Left lung (tissue), 10 donors: ENCODE results near the gene PODN. TPM values are rescaled to one million over a fixed set of nuclear protein-coding genes. Genes with fewer than 3 reads are reported as not detected.

Experiments
- ATAC-seq: fragments of 200-7000 bp; cut with Tn5 transposase; one replicate; pipeline ENCODE4 v1.9.1; 2020; ENCODE audit warnings: moderate library complexity
- DNase-seq, 4 donors: peaks; one replicate each; pipeline ENCODE4 v3.0.0-alpha.2; 2013 to 2020
- H3K27ac ChIP-seq, 2 donors: fragments of 200-600 bp; sonication (generic) in 1 of 2; one replicate each; pipeline versions ENCODE4 v1.5.0 to v1.8.0; 2020 to 2021
- H3K27me3 ChIP-seq, 2 donors: fragments of 200-600 bp; sonication (generic) in 1 of 2; one replicate each; pipeline versions ENCODE4 v1.5.0 to v1.8.0; 2020 to 2021
- H3K36me3 ChIP-seq, 2 donors: fragments of 200-600 bp; sonication (generic) in 1 of 2; one replicate each; pipeline versions ENCODE4 v1.5.0 to v1.8.0; 2020 to 2021
- H3K4me1 ChIP-seq, 2 donors: fragments of 200-600 bp; one replicate each; pipeline ENCODE4 v1.8.0; 2021
- H3K4me3 ChIP-seq, 2 donors: fragments of 200-600 bp; sonication (generic) in 1 of 2; one replicate each; pipeline versions ENCODE4 v1.5.0 to v1.8.0; 2020 to 2021; ENCODE audit warnings: mild to moderate bottlenecking in 1 of 2
- H3K9me3 ChIP-seq, 2 donors: fragments of 200-600 bp; sonication (generic) in 1 of 2; one replicate each; pipeline versions ENCODE4 v1.5.0 to v1.8.0; 2020 to 2021
- intact Hi-C, 2 donors: fragments of 100-400 bp; cut with DNase I; formaldehyde crosslinking; loops; one replicate each; pipeline versions ENCODE4 v1.11.2 to v1.14.2; 2022
- polyA plus RNA-seq, 6 donors: library from polyadenylated mRNA; unstranded; fragments of 120-200 nt; gene quantifications; one replicate each; pipeline ENCODE4 v1.2.1, GENCODE V29; 2013; ENCODE audit not compliant: insufficient read length in 6 of 6
- total RNA-seq, 2 donors: library from RNA; stranded (reverse); fragmentation: NEBNext Ultra II Directional; extraction: Animal tissue kit (Norgen Biotek cat#: 25700); gene quantifications; one replicate each; pipeline ENCODE4 v1.2.1, GENCODE V29; 2021
- TF ChIP-seq, protein P1 (sequence below), 2 donors: fragments of 200-600 bp; sonication (generic) in 1 of 2; IDR thresholded peaks; one replicate each; pipeline versions ENCODE4 v1.5.0 to v1.8.0; 2021; ENCODE audit warnings: antibody characterized with exemption in 2 of 2
- donor health status: DM: no; HTN: yes; CAD: no.
- donor health status: DM: no; HTN: no; CAD: no.

The PODN gene
- total and polyA plus RNA-seq, 8 donors, result 10.5 to 48.8 (median 12.1) TPM

DNA sequence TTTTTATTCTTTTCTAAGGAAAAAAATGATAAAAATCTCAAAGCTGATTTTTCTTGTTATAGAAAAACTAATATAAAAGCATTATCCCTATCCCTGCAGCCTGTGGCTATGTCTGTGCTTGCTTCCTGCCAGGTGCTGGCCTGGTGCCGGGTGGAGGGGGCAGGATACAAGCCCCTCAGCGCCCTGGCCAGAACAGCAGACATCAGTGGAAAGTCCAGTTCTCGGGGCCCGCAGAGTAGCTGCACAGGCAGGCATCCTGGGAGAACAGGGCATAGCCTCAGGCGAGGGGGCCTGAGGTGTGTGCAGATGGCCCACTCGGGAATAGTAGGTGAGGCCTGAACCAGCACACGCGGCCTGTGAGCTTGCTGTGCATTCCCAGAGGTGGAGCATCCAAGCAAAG lies 23.4 kb downstream of the PODN start:
- ATAC-seq, result no peak

DNA sequence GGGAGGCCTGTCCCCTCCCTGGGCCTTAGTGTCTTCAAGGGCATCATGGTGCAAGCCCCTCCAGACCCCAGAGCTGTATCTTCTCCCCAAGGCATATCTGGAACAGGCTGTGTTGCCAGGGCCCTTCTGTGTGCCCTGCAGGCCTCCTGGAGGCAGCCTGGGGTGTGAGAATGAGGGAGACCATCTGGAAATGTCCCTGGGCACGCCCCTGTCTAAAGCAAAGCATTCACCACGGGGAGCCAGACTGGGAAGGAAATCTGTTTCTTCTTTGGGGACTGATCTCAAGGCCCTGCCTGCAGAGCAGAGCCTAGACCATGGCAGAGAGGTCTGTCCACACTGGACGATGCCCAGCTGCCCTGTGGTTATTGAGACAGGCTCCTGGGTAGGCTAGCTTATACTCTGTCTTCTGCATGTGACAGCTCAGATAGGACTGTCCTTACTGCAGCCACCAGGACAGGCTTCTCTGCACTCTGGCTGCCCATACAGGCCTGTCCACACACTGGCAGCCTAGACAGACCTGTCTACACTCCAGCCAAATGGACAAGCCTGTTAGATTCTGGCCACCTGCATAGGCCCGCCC lies 24.6 kb downstream of the PODN start:
- Histone ChIP-seq H3K36me3 (no peaks in the 10 kb centered on the region), H3K27ac (no peak overlapping the region), H3K4me3 (no peak overlapping the region), H3K4me1 (peaks cover 0 to 6% of the 10 kb centered on the region in 2 donors), H3K9me3 (no peaks in the 10 kb centered on the region), H3K27me3 (no peaks in the 10 kb centered on the region)
- intact Hi-C loops, result no loop called here
- DNase-seq, result peak in 1 of 4 donors; percentile 48
- no peak for ATAC-seq
- TF ChIP-seq, protein P1, sequence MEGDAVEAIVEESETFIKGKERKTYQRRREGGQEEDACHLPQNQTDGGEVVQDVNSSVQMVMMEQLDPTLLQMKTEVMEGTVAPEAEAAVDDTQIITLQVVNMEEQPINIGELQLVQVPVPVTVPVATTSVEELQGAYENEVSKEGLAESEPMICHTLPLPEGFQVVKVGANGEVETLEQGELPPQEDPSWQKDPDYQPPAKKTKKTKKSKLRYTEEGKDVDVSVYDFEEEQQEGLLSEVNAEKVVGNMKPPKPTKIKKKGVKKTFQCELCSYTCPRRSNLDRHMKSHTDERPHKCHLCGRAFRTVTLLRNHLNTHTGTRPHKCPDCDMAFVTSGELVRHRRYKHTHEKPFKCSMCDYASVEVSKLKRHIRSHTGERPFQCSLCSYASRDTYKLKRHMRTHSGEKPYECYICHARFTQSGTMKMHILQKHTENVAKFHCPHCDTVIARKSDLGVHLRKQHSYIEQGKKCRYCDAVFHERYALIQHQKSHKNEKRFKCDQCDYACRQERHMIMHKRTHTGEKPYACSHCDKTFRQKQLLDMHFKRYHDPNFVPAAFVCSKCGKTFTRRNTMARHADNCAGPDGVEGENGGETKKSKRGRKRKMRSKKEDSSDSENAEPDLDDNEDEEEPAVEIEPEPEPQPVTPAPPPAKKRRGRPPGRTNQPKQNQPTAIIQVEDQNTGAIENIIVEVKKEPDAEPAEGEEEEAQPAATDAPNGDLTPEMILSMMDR (IDR thresholded peaks at IDR 0.05), result no peak

More for the DNA sequence above, 23.4 kb downstream of the PODN start:
- Histone ChIP-seq H3K9me3 (no peaks in the 10 kb centered on the region), H3K36me3 (no peaks in the 10 kb centered on the region), H3K4me3 (no peak overlapping the region), H3K4me1 (no peaks in the 10 kb centered on the region), H3K27me3 (no peaks in the 10 kb centered on the region), H3K27ac (no peak overlapping the region)
- DNase-seq, result no peak
- intact Hi-C loops, result no loop called here
- TF ChIP-seq, protein P1 (IDR thresholded peaks at IDR 0.05), result no peak

DNA sequence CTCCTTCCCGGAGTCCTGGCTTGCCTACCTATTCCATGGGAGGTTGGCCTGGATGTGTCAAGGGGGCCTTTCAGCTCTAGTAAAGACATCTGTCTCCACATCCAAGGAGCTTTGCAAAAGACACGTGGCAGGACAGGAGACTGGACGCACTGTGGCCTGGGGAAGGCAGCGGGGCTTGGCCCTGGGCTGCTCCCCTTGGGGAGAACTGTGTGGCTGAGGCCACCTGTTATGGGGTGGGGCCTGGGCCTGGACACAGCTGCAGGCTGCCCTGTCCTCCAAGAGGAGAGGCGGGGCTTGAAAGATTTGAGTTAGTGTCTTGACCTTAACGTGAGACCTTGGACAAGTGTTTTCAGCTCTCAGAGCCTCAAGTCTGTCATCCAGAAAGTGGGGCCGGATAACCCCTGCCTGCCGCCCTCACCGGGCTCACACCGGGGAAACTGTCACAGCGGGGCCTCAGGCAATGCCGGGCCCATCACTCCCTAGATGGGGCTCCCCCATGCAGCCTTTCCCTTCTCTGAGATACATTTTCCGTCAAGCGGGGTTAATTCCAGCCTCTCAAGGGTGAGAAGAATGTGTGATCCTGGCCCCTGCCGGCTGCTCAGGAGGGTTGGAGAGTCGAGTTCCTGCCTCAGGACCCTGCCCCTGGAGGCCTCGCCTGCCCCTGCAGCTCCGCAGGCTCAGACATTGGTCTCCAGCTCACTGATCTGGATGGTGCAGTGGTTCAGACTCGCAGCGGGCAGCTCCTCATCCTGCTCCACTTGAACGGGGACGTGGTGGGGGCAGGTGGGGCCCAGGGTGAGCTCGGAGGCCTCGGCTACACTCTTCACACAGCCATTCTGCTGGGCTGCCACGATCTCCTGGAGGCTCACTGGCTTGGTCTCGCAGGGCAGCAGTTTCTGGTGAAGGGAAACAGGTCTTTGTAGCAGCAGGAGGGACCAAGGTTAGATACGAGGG lies 25.6 kb downstream of the PODN start:
- Histone ChIP-seq H3K36me3 (no peaks in the 10 kb centered on the region), H3K4me1 (peaks cover 0 to 6% of the 10 kb centered on the region in 2 donors), H3K4me3 (no peak overlapping the region), H3K27ac (no peak overlapping the region), H3K9me3 (no peaks in the 10 kb centered on the region), H3K27me3 (no peaks in the 10 kb centered on the region)
- DNase-seq, result no peak
- ATAC-seq, result no peak
- TF ChIP-seq, protein P1 (IDR thresholded peaks at IDR 0.05), result no peak
- intact Hi-C loops, result no loop called here

DNA sequence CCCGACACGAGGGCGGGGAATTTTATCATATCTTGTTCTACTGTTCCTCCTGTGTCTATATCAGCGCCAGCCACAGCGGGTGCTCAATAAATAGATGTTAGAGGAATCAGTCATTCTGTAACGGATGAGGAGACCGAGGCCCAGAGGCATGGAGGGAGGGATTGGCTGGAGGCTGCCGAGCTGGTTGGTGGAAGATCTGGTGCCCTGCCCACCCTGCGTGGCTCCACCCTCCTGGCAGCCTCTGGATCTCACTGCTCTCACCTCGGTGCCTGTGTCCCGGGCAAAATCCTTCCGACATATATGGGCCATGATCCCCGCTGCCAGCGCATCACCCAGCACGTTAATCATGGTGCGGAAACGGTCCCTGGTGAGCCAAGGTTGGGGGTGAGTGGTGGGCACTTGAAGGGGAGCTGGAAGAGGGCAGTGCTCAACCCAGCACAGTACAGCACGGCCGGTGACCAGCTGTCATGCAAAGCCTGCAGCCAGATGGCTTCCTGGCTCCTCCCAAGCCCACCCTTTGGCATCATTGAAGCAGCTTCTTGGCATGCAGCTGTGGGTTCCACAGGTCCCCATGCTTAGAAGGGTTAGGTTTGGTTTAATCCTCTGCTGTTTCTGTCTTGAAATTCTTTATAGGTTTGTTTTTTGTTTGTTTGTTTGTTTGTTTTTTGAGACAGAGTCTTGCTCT lies 26.7 kb downstream of the PODN start:
- Histone ChIP-seq H3K4me3 (no peak overlapping the region), H3K9me3 (no peaks in the 10 kb centered on the region), H3K27me3 (no peaks in the 10 kb centered on the region), H3K4me1 (peaks cover 0 to 6% of the 10 kb centered on the region in 2 donors), H3K36me3 (no peaks in the 10 kb centered on the region), H3K27ac (no peak overlapping the region)
- TF ChIP-seq, protein P1 (IDR thresholded peaks at IDR 0.05), result no peak
- no peak for DNase-seq
- ATAC-seq, result no peak
- intact Hi-C loops, result no loop called here
